RWPE1 (cell line): Measurements from ENCODE around the gene ZNF346.
A peak's percentile ranks its signal among the peaks of the same experiment; 100 is the strongest.

Experiments used
- CTCF ChIA-PET: fragments of 350-600 bp; sonication (Branson Sonifier 250); formaldehyde crosslinking; extraction: SDS; loops from one replicate; lab custom pipeline; 2021; lab: Yijun Ruan, JAX
- POLR2A ChIA-PET: fragments of 400-600 bp; formaldehyde crosslinking; extraction: SDS; loops from one replicate; lab custom pipeline; 2020; ENCODE audit warnings: antibody characterized with exemption; ENCODE audit not compliant: low non-redundant PET; lab: Yijun Ruan, JAX
- DNase-seq: peaks from one replicate; pipeline ENCODE4 v3.0.0; 2012; ENCODE audit warnings: low spot score
- H3K27ac ChIP-seq: fragments of 450-650 bp; 2 replicates; pipeline ENCODE4 v1.5.1; 2017
- TF ChIP-seq, protein P1 (sequence below): fragments of 450-650 bp; conservative IDR thresholded peaks from 2 replicates; pipeline ENCODE4 v1.5.1; 2017; ENCODE audit warnings: low read depth, mild to moderate bottlenecking

The ZNF346 gene

DNA sequence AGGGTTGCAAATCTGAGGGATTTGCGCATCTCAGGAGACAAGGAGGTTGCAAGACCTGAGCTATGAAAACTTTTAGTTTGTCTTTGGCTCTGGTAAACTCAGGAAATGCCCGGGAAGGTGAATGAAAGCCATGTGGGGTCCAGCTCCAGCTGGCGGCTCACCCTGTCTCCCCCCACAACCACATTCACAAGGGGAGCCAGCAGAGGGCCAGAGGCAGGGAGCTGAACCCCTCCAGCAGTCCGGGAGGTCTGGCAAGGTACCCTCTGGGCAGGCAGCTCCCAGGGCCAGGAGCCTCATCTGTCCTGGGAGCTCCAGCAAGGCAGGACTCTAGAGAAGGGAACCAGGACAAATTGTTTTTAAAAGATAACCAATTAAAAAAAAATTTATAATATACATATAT, 61.7 kb downstream of the ZNF346 start:
- POLR2A ChIA-PET = no interaction called here
- TF ChIP-seq, protein P1, sequence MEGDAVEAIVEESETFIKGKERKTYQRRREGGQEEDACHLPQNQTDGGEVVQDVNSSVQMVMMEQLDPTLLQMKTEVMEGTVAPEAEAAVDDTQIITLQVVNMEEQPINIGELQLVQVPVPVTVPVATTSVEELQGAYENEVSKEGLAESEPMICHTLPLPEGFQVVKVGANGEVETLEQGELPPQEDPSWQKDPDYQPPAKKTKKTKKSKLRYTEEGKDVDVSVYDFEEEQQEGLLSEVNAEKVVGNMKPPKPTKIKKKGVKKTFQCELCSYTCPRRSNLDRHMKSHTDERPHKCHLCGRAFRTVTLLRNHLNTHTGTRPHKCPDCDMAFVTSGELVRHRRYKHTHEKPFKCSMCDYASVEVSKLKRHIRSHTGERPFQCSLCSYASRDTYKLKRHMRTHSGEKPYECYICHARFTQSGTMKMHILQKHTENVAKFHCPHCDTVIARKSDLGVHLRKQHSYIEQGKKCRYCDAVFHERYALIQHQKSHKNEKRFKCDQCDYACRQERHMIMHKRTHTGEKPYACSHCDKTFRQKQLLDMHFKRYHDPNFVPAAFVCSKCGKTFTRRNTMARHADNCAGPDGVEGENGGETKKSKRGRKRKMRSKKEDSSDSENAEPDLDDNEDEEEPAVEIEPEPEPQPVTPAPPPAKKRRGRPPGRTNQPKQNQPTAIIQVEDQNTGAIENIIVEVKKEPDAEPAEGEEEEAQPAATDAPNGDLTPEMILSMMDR = no peak
- no peak overlapping the region for H3K27ac ChIP-seq
- CTCF ChIA-PET = interaction anchor here (0.5 to 1.0 kb wide), 4 partner anchors 21 to 319 kb away, joined by 3 read pairs; no protein-coding TSS in a partner anchor
- no peak for DNase-seq

DNA sequence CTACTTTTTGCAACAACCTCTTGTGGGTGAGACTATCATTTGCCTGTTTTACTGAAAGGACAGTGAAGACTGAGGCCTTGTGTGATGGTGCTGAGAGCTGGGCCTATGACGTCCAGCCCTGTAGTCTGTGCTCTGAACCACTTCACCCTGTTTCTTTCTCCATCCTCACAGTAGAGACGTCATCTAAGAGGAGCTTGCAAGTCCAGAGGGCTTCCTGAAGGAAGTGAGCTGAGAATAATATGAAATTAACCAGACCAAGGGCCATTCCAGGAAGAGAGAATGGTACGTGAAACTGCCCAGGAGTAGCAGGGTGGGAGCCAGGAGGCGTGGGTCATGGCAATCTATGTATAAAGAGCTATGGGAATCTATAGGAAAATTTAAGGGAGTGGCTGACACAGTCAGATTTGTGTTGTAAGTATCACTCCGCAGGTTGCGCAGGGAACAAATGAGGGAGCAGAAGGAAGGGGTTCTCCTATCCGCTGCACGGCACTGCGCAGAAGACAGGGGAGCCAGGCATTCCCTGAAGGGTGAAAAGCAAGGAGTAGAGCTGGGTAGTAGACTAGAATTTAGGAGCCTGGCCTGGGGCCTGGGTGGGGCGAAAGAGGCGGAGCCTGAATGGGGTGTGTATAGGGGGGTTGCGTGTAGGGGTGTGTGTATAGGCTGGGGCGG, 63.6 kb downstream of the ZNF346 start:
- POLR2A ChIA-PET = no interaction called here
- TF ChIP-seq, protein P1 = no peak
- CTCF ChIA-PET = interaction anchor here (0.6 to 2.8 kb wide), 5 partner anchors 12 to 425 kb away, joined by 3 to 14 read pairs (median 4); no protein-coding TSS in a partner anchor
- peak overlapping the region; percentile 50 for H3K27ac ChIP-seq
- DNase-seq = no peak

DNA sequence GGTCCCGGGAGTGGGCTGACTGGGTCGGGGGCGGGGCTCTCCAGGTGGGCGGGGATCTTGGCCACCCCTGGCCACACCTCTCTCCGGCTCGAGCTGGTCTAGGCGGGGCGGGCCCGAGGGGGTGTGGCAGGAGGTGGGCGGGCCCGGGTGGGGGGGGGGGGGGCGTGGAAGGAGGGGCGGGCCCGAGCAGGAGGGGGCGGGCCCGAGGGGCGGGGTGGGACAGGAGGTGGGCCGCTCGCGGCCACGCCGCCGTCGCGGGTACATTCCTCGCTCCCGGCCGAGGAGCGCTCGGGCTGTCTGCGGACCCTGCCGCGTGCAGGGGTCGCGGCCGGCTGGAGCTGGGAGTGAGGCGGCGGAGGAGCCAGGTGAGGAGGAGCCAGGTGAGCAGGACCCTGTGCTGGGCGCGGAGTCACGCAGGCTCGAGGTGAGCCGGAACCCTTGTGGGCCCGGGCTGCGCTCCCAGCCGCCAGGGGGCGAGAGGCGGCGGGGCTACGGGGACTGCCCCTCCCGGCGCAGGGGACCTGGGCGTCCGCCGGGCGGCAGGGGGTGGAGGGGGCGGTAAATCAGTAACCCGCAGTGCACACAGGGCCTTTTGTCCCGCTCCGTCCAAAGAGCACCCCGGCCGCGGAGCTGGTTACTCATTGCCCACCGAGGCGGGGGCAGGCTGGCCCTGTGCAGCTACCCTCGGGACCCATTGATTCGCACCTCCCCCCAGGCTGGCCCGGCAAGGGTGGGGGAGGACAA, 64.3 kb downstream of the ZNF346 start, which contains the start of gene FGFR4:
TSS of gene FGFR4 (plus strand) at position 262 of the 744 bp plus-strand sequence. CDS start 2,688 bp downstream, outside the sequence.
- peak; percentile 99 for DNase-seq
- POLR2A ChIA-PET = no interaction called here
- TF ChIP-seq, protein P1 = peak; percentile 73
- CTCF ChIA-PET = interaction anchor here (0.5 to 2.8 kb wide), 11 partner anchors 12 to 1622 kb away, joined by 3 to 14 read pairs (median 4); no protein-coding TSS in a partner anchor
- H3K27ac ChIP-seq = peak within 1 kb of the TSS; percentile 50

DNA sequence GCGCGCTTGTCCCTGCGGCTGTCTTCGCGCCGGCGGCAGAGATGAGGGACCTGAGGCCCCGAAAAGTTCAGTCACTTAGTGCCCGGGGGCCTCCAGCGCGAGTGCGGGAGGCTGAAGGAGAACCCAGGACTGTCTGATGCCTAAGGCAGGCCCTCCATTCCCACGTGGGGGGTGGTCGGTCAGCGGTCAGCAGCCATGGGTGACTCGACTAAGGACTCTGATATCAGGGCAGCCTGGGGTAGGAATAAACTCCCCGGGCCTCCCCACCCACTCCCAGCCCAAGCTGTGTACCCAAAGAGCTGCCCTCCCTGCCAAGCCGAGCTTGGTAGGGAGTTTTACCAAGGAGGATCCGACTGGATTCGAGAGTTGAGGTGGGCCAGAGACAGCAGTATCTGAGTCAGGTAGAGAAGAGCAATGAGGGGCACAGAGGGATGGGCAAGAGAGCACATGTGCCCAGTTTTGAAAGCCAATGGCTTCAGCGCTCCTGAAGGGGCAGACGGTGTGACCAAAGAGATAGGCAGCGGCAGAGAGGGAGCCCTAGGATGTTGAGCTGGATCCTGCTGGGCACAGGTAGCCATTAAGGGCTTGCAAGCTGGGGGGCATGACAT, 65.0 kb downstream of the ZNF346 start:
- CTCF ChIA-PET = interaction anchor here (0.5 to 2.8 kb wide), 10 partner anchors 11 to 1623 kb away, joined by 3 to 14 read pairs (median 4); no protein-coding TSS in a partner anchor
- POLR2A ChIA-PET = no interaction called here

DNA sequence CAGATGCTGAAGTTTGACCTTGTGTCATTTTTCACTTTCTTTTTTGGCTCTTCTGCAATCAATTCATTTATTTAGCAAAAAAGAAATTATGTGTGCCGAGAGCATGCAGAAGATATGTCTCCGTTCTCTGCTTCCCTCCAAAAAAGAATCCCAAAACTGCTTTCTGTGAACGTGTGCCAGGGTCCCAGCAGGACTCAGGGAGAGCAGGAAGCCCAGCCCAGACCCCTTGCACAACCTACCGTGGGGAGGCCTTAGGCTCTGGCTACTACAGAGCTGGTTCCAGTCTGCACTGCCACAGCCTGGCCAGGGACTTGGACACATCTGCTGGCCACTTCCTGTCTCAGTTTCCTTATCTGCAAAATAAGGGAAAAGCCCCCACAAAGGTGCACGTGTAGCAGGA, 66.6 kb downstream of the ZNF346 start:
- DNase-seq = no peak

More for the DNA sequence above, 65.0 kb downstream of the ZNF346 start:
- DNase-seq = no peak
- TF ChIP-seq, protein P1 = no peak
- H3K27ac ChIP-seq = no peak overlapping the region

More for the DNA sequence above, 66.6 kb downstream of the ZNF346 start:
- ChIA-PET CTCF (interaction anchor here (0.8 to 1.4 kb wide), 2 partner anchors 21 to 23 kb away, joined by 3 read pairs; no protein-coding TSS in a partner anchor), POLR2A (no interaction called here)
- H3K27ac ChIP-seq = no peak overlapping the region
- TF ChIP-seq, protein P1 = no peak
